ENCODE measurements around the gene MEF2A.

MEF2A gene

GRCh38 chr15:99709243-99709986, 143.6 kb downstream of the MEF2A start:
- Mint-ChIP-seq H3K36me3 (peaks cover 46% of the 10 kb centered on the region), H3K4me3 (no peak overlapping the region), H3K4me1 (peaks cover 44% of the 10 kb centered on the region), H3K27ac (no peak overlapping the region), H3K9me3 (no peaks in the 10 kb centered on the region)
- no peak for ATAC-seq
- no peak for DNase-seq (ENCODE audit: low spot score in 2 of 2)

- no peak for DNase-seq (ENCODE audit: low spot score in 2 of 2)
- peaks cover 41% of the 10 kb centered on the region for H3K4me1 Mint-ChIP-seq
- H3K9me3 Mint-ChIP-seq: no peaks in the 10 kb centered on the region
- H3K4me3 Mint-ChIP-seq: no peak overlapping the region
- peaks cover 46% of the 10 kb centered on the region for H3K36me3 Mint-ChIP-seq
- no peak for ATAC-seq
- H3K27ac Mint-ChIP-seq: peak overlapping the region; percentile 78
Observed at GRCh38 chr15:99711625-99712024, 145.8 kb downstream of the MEF2A start.

DNA sequence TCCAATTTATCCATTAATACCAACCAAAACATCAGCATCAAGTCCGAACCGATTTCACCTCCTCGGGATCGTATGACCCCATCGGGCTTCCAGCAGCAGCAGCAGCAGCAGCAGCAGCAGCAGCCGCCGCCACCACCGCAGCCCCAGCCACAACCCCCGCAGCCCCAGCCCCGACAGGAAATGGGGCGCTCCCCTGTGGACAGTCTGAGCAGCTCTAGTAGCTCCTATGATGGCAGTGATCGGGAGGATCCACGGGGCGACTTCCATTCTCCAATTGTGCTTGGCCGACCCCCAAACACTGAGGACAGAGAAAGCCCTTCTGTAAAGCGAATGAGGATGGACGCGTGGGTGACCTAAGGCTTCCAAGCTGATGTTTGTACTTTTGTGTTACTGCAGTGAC, 146.6 kb downstream of the MEF2A start:
- Mint-ChIP-seq H3K4me3 (no peak overlapping the region), H3K36me3 (peaks cover 42% of the 10 kb centered on the region), H3K4me1 (peaks cover 34% of the 10 kb centered on the region), H3K9me3 (no peaks in the 10 kb centered on the region), H3K27ac (peak overlapping the region; percentile 78)
- DNase-seq (ENCODE audit: low spot score in 2 of 2) (no peak), ATAC-seq (no peak)

DNA sequence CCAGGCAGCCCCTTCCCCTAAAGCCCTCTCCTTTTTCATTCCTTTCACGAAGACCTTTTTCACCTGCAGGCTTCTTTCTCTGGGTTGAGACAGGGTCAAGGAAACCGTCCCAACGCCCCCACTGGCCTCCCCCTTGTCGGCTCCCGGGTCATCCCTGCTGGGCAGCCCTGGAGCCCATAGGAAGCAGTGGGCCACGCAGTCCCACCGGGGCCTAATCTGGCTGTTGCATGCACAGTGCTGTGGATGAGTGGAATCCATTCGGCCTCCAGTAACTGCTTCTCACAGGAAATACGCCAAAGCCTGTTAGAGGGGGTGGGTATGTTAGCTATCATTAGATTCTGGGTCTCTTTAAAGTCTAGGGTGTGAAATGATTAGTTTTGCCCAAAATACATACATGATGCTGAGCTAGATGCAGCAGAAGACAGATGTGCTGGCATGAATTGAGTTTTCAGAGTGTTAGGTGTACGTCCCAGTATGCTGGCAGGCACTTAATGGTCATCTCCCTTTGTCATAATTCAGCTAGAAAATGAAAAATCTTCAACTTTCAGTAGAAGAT, 150.8 kb downstream of the MEF2A start:
- peaks cover 51% of the 10 kb centered on the region for H3K4me1 Mint-ChIP-seq
- H3K36me3 Mint-ChIP-seq: peaks cover 15% of the 10 kb centered on the region
- no peak overlapping the region for H3K27ac Mint-ChIP-seq
- H3K9me3 Mint-ChIP-seq: no peaks in the 10 kb centered on the region
- no peak overlapping the region for H3K4me3 Mint-ChIP-seq
- ATAC-seq (no peak), DNase-seq (ENCODE audit: low spot score in 2 of 2) (no peak)

DNA sequence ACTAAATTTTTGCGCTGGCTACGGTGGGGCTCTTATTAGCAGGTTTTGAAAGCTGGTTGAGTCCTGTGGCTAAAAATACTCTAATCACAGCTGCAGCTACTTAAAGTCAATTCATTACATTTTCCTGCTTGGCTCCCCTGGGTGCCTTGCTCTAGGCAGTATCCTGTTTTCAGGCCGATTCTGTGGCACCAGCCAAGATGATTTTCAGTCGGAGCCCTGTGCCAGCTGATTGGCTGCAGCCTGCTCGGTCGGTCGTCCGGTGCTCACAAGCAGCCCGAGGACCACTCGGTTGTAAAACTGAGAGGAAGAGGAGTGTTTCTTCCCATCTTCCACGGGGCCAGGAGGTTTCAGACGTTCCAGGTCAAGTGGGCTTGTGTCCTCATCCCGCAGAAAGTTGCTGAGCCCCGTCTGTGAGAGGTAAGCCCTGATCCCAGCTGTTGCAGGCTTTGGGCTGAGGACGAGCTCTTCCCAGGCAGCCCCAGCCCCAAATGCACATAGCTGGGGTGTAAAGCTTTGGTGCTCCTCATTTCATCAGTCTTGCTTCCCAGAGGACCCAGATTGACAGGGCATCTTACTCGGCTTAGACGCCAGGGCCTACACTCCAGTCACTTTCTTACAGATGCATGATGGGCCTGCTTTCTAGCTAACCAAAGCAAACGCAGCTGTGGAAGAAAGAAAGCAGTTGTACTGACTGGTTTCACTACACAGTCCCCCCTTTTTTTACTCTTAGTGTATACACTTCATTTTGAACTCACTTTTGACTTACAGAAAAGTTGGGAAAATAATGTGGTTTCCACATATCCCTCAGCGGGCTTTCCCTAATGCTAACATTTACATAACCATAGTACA, 151.6 kb downstream of the MEF2A start:
- ATAC-seq (peak; percentile 54), DNase-seq (ENCODE audit: low spot score in 2 of 2) (no peak)
- Mint-ChIP-seq H3K4me3 (no peak overlapping the region), H3K36me3 (peaks cover 7% of the 10 kb centered on the region), H3K9me3 (no peaks in the 10 kb centered on the region), H3K27ac (no peak overlapping the region), H3K4me1 (peaks cover 45% of the 10 kb centered on the region)

- Mint-ChIP-seq H3K4me1 (peaks cover 42% of the 10 kb centered on the region), H3K36me3 (no peaks in the 10 kb centered on the region), H3K9me3 (no peaks in the 10 kb centered on the region), H3K27ac (no peak overlapping the region), H3K4me3 (no peak overlapping the region)
- DNase-seq (ENCODE audit: low spot score in 2 of 2) (no peak), ATAC-seq (no peak)
Observed at GRCh38 chr15:99718421-99718820, 152.6 kb downstream of the MEF2A start.

DNA sequence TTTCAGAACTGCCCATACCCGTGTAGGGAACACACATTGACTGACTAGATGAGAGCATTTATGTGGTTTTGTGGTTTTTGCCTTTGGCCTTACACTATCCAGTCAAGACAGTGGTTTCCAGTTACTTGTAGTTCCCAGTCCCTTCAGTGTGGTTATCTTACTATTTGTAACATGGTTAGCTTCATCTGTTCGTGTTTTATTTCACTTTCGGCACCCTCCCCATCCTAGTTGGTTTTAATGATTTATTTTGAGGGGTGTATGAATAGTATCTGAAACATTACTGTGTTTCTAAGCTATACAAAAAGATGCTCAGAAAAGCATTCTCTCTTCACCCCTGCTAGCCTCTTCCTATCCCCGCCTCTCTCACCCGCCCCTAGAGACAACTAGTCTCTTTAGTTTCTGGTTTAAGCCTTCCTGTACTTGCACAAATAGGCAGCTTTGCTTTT, 153.3 kb downstream of the MEF2A start:
- no peak overlapping the region for H3K27ac Mint-ChIP-seq
- no peaks in the 10 kb centered on the region for H3K9me3 Mint-ChIP-seq
- H3K4me1 Mint-ChIP-seq: peaks cover 42% of the 10 kb centered on the region
- peak; percentile 76 for ATAC-seq
- H3K36me3 Mint-ChIP-seq: no peaks in the 10 kb centered on the region
- no peak for DNase-seq (ENCODE audit: low spot score in 2 of 2)
- H3K4me3 Mint-ChIP-seq: no peak overlapping the region

DNA sequence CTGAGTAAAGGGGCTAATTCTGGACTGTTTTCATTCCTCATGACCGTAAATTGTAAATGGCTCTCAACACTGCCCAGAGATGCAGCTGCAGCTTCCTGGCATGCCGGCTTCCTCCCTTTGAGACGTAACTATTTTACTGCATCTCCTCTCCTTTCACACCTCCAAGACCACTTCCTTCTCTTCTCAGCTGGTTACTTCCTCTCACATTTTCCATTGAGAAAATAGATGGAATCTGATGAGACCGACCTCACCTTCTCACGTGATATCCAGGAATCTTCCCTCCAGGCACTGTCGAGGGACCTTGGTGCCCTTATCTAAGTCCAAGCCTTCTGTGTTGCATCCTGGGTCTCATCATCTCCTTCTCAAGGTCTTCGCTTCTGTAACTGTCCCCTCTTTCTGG, 154.7 kb downstream of the MEF2A start:
- Mint-ChIP-seq H3K9me3 (no peaks in the 10 kb centered on the region), H3K4me1 (peaks cover 39% of the 10 kb centered on the region), H3K27ac (peak overlapping the region; percentile 38), H3K4me3 (peak overlapping the region; percentile 19), H3K36me3 (no peaks in the 10 kb centered on the region)
- ATAC-seq (no peak), DNase-seq (ENCODE audit: low spot score in 2 of 2) (no peak)

GRCh38 chr15:99721104-99721778, 155.5 kb downstream of the MEF2A start:
- ATAC-seq (peak; percentile 11), DNase-seq (ENCODE audit: low spot score in 2 of 2) (no peak)
- H3K4me3 Mint-ChIP-seq: peak overlapping the region; percentile 19
- no peaks in the 10 kb centered on the region for H3K36me3 Mint-ChIP-seq
- no peaks in the 10 kb centered on the region for H3K9me3 Mint-ChIP-seq
- peak overlapping the region; percentile 38 for H3K27ac Mint-ChIP-seq
- peaks cover 37% of the 10 kb centered on the region for H3K4me1 Mint-ChIP-seq

GRCh38 chr15:99721896-99722295, 156.1 kb downstream of the MEF2A start:
- Mint-ChIP-seq H3K27ac (peak overlapping the region; percentile 38), H3K4me3 (no peak overlapping the region), H3K36me3 (no peaks in the 10 kb centered on the region), H3K4me1 (peaks cover 37% of the 10 kb centered on the region), H3K9me3 (no peaks in the 10 kb centered on the region)
- DNase-seq (ENCODE audit: low spot score in 2 of 2) (no peak), ATAC-seq (no peak)

DNA sequence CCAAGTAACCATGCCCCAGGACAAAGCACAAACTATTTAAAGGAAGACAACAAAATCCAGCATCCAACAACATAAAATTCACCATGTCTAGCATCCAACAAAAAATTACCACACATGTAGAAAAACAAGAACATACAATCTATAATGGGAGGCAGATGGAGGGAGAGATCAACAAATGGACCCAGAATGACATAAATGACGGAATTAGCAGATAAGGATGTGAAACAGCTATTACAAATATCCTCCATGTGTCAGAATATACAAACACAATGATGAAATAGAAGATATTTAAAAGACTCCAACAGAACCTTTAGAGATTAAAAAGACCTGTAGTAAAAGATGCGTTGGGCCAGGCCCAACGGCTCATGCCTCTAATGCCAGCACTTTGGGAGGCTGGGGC, 156.6 kb downstream of the MEF2A start:
- DNase-seq (ENCODE audit: low spot score in 2 of 2) (no peak), ATAC-seq (no peak)
- peaks cover 37% of the 10 kb centered on the region for H3K4me1 Mint-ChIP-seq
- H3K36me3 Mint-ChIP-seq: no peaks in the 10 kb centered on the region
- H3K4me3 Mint-ChIP-seq: no peak overlapping the region
- H3K27ac Mint-ChIP-seq: no peak overlapping the region
- no peaks in the 10 kb centered on the region for H3K9me3 Mint-ChIP-seq

DNA sequence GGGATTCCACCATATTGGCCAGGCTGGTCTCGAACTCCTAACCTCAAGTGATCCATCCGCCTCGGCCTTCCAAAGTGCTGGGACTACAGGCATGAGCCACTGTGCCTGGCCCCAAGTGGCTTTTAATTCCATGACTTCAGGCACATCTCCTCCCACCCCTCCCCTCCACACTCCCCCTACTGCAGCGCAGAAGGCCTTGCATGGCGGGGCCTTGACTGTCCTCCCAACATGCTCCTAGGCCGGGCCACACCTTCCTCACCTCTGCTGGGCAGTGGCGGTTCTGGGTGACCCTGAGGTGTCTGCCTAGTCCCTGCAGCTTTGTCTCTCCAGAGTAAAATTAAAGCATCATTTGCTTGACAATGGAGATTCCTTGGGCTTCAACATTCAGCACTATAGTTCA, 160.5 kb downstream of the MEF2A start:
- H3K36me3 Mint-ChIP-seq: no peaks in the 10 kb centered on the region
- no peak for ATAC-seq
- no peak overlapping the region for H3K27ac Mint-ChIP-seq
- no peak overlapping the region for H3K4me3 Mint-ChIP-seq
- no peaks in the 10 kb centered on the region for H3K9me3 Mint-ChIP-seq
- no peak for DNase-seq (ENCODE audit: low spot score in 2 of 2)
- peaks cover 9% of the 10 kb centered on the region for H3K4me1 Mint-ChIP-seq

DNA sequence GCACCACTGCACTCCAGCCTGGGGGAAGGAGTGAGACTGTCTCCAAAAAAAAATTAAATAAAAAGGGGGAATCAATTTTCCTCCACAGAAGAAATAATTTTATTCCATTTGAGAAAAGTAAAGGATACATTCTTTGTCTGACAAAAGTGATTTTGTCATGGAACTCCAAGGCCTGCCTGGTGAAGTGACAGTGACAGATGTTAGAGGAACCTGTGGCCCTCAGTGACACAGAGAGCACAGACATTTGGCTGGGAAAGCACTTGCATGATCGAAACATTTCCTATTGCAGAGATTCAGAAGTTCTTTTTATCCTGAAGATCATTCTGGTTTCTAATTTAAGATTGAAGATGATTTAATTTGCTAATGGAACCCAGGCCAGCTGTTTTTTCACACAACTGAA, 161.5 kb downstream of the MEF2A start:
- Mint-ChIP-seq H3K9me3 (no peaks in the 10 kb centered on the region), H3K4me3 (no peak overlapping the region), H3K4me1 (peaks cover 10% of the 10 kb centered on the region), H3K27ac (no peak overlapping the region), H3K36me3 (no peaks in the 10 kb centered on the region)
- DNase-seq (ENCODE audit: low spot score in 2 of 2) (no peak), ATAC-seq (no peak)

- Mint-ChIP-seq H3K27ac (no peak overlapping the region), H3K4me3 (no peak overlapping the region), H3K9me3 (no peaks in the 10 kb centered on the region), H3K4me1 (peaks cover 12% of the 10 kb centered on the region), H3K36me3 (no peaks in the 10 kb centered on the region)
- DNase-seq (ENCODE audit: low spot score in 2 of 2) (no peak), ATAC-seq (no peak)
Observed at GRCh38 chr15:99727733-99728132, 161.9 kb downstream of the MEF2A start.

DNA sequence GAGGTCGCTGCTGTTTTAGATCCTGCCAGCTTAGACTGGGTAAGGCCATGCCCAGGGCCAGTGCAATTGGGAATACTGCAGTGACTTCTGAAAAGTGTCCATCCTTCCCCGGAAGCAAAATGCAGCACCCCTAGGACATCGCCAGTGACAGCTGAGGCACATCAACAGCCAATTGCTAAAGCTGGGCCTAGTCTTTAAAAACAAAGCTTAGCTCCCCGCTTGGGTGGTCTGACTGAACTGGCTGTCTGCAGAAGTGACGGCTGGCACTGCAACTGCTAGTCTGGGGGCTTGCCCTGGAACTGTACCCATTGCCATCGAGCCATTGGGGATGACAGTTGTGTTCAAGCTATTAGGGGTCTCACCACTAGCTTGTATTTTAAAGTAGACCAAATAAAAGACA, 163.1 kb downstream of the MEF2A start:
- H3K4me3 Mint-ChIP-seq: no peak overlapping the region
- DNase-seq (ENCODE audit: low spot score in 2 of 2) (no peak), ATAC-seq (no peak)
- H3K27ac Mint-ChIP-seq: no peak overlapping the region
- no peaks in the 10 kb centered on the region for H3K36me3 Mint-ChIP-seq
- peaks cover 17% of the 10 kb centered on the region for H3K4me1 Mint-ChIP-seq
- H3K9me3 Mint-ChIP-seq: no peaks in the 10 kb centered on the region

Data from stimulated activated effector memory CD8-positive, alpha-beta T cell treated with anti-CD3 and anti-CD28 coated beads, Interleukin-12 subunit alpha, Interleukin-12 subunit beta, amount 100 ng/mL, for 72 hours (primary cell).